ENCODE results near the gene TMEM26.

Gene TMEM26

DNA sequence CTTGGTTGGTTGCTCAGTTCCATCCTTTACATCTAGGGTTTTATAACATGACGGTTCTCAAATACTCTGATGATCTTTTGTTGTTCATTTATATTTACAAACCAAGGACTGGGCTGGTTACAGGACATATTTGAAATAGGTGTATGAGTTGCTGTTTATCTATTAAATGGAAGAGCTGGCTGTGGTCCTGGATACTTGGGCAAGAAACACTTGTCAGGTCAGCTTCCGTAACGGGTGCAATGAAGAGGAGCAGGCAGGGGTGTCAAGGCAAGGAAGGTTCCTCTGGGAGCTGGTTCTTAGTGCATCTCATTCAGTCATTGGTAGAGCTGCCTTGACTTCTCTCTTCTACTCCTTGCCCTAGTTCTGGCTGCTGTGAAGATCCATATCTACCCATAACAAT lies 4.8 kb upstream of the TMEM26 start:
- no peak for DNase-seq

DNA sequence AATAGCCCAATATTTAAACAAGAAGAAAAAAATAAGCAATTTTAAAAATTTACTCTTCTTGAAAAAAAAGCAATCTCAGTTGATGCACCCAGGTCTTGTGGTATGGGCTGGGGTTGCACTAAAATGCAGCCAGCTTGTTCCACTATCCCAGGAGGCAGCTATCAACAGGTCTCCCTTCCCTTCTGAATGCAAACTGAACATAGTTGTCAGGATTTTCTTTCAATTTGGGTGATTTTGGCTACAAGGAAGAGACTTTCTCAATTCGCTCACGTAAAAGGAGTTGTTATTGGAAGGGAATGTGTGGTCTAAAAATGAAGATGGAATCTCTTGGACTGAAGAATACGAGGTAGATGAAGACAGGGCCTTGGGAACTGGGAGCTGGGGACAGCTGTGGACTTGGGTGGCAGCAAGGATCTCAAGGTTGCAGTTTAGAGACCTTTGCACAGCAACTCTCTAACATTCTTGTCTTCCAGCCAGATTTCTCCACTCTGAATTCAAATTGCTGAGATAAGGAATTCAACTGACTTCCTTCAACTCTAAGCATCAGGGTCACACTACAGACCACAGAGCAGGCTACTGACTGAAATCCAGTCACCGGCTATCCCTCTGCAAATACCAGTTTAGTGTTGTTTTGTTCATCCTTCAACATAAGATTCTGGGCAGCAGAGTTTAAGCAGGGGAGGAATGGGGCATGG lies 3.1 kb upstream of the TMEM26 start:
- no peak for DNase-seq

- no peak for DNase-seq
These were observed 2.5 kb upstream of the TMEM26 start for GRCh38 chr10:61455656-61456055.

DNA sequence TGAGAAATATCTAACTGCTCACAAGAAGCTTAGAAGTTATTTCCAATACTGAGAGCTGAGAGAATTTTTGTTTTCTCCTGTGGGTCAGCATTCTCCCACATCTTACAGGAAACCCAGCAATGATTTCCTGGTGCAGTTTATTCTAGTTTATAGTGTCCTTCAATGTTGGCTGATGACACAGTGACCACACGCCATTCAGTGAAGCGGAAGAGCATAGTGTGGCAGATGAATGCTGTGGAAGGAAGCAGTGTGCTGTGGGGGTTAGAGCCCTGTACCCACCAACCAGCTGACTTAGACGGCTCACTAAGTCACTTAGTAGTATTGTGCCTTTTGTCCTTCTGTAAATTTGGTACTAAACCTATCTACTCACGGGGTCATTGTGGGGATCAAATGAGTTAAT lies 1.4 kb upstream of the TMEM26 start:
- DNase-seq: peak; percentile 14

GRCh38 chr10:61452151-61452651 lies 980 bp downstream of the TMEM26 start:
- peak; percentile 65 for DNase-seq

- DNase-seq: no peak
These were observed 1.8 kb downstream of the TMEM26 start for GRCh38 chr10:61451357-61451756.

GRCh38 chr10:61448841-61449600 lies 4.2 kb downstream of the TMEM26 start:
- no peak for DNase-seq

DNA sequence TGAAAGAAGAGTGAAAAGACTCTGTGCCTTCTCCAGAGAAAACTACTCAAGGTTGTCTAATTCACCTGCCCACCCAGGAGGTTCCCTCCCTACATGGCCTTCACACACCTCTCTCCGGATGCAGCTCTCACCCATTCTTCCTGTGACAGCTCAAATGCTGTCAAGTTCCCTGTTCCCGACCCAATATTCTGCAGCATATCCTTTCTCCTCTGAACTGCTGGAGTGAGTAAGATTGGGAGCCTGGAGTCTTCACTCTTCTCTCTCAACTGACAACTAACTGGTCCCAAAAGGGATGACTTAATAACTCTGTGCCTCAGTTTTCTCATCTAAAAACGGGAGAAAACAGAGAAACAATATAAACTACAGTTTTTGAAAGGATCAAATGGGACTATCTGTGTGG lies 5.1 kb downstream of the TMEM26 start:
- no peak for DNase-seq

GRCh38 chr10:61439058-61439609 lies 14.0 kb downstream of the TMEM26 start:
- DNase-seq: no peak

GRCh38 chr10:61438141-61438988 lies 14.8 kb downstream of the TMEM26 start:
- DNase-seq: no peak

DNA sequence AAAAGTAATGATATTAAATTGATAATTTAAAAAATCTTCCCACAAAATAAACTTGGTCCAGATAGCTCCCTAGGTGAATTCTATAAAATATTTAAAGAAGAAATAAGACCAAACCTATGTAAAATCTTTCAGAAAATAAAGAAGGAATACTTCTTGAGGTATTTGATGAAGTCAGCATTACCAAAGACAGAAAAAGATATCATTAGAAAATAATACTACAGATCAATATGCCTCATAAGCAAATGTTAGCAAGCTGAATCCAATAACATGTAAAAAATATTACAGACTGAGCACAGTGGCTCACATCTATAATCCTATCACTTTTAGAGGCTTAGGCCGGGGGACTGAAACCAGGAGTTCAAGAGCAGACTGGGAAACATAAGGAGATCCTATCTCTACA lies 30.0 kb downstream of the TMEM26 start:
- no peak for DNase-seq

DNA sequence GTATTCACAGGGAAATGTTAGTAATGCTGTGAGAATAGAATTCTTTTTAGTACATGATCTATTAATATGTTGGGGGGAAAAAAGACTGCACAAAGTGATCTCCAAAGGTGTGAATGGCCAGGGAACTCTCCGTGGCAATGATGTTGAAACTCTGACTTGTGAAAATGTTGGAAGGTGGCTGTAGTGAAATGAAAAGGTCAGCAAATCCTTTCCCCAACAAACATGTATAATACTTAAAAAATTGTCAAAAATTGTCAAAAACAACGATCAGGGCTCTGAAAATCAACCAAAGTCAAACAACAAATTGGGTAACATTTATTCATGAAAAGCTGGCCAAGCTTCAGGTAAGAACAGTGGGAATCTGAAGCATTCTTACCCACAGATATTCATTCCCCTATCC lies 35.5 kb downstream of the TMEM26 start:
- no peak for DNase-seq

DNA sequence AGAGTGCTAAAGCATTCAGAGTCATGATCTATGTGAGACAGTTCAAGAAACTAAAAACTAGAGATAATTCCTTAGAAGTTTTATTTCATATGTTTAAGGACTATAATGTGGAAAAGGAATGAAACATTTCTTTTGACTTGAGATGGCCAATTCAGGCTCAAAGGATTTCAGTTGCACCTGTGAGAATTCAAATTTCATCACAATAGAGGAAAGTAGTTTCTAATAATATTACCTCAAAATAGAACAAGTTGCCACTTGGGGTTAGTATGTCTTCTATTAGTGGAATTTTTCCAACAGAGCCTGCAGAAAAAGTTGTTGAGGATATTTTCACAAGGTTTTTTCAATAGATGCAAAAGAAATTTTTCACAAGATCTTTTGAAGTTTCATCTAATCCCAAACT lies 37.4 kb downstream of the TMEM26 start:
- DNase-seq: no peak

GRCh38 chr10:61411706-61412105 lies 41.5 kb downstream of the TMEM26 start:
- no peak for DNase-seq

- no peak for DNase-seq
These were observed 42.7 kb downstream of the TMEM26 start for GRCh38 chr10:61410353-61411070.

GRCh38 chr10:61409157-61409556 lies 44.0 kb downstream of the TMEM26 start:
- no peak for DNase-seq

DNA sequence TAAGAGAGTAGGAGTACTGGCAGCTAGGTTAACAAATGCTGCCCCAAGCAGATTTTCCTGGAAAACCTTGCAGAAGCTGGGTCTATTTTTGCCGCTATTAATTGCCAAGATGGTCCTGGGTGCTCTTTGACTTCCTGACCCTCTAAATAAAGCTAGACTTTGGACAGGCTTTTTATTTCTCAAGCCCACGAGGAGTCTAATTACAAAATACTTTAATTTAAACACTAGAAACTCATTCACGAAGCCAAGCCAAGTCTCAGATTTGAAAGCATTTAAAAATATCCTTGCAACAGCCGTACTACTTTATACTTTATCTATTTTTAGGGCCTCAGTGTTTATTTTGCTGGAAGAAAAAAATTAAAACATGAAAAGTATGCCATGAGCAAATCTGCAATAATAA lies 45.1 kb downstream of the TMEM26 start:
- no peak for DNase-seq

GRCh38 chr10:61406736-61407135 lies 46.4 kb downstream of the TMEM26 start:
- no peak for DNase-seq

DNA sequence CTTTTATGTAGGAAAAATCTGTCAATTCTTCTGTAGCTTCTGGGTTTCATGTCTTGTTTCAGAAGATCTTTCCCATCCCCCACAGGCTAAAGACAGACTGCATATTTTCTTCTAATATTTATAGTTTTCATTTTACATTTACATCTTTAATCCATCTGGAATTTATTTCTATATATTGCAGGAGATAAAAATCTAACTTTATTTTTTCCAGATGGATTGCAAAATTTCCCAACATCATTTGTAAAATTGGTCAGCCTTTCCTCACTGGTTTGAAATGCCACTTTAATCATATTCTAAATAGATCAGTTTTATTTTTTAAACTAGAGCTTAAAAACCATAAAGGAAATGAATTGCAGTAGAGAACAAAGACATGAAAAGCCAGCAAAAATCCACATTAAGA lies 46.9 kb downstream of the TMEM26 start:
- DNase-seq: no peak

GRCh38 chr10:61404751-61405150 lies 48.4 kb downstream of the TMEM26 start:
- DNase-seq: no peak

DNA sequence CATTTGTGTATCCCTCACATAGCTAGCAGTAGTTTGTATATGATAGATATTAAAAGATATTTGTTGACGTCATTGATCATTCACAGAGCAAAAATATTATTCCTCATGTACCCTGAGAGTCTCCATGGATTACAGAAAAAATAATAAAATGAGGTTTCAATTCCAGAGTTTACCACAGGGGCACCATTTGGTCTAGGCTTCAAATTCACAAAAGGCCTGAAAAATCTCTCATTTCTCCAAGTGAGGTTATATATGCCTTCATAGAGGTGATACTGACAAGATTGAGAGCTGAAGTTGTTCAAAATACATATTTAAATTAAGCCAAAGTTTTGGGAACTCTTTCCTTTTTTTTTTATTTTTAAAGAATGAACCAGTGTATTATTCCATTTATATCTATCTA lies 52.7 kb downstream of the TMEM26 start:
- no peak for DNase-seq

- no peak for DNase-seq
These were observed 53.8 kb downstream of the TMEM26 start for GRCh38 chr10:61399406-61399805.

Measured in retina (tissue), 1 donor.